HG03108 (cell line): ENCODE measurements around the gene SYNPO.
A peak's percentile ranks its signal among the peaks of the same experiment; 100 is the strongest.

ENCODE experiments used
- ATAC-seq: cut with Tn5 transposase; IDR thresholded peaks from one replicate; pipeline ENCODE4 v1.9.1; 2021; ENCODE audit warnings: moderate library complexity; ENCODE audit not compliant: unreplicated experiment

Gene SYNPO

GRCh38 chr5:150689120-150689519, 48.7 kb downstream of the SYNPO start:
- no peak for ATAC-seq

- no peak for ATAC-seq
Measured at GRCh38 chr5:150690760-150691159, 50.3 kb downstream of the SYNPO start.

- no peak for ATAC-seq
Measured at GRCh38 chr5:150692276-150692675, 51.8 kb downstream of the SYNPO start.

- ATAC-seq: no peak
Measured at GRCh38 chr5:150694612-150695011, 54.2 kb downstream of the SYNPO start.

DNA sequence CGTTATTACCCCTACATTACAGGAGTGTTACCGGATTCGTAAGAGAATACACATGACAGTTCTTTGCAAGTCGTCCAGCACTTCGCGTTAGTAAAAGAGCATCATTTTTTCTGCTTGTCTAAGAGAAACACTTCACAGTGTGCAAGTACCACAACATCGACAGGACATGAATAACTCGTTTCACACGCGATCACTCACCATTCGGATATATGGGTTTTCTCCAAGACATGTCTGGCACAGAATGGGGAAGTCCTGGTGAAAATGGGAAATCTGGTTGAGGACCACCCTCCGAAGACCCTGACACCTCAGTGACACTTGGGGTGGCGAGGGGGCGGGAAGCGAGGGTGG, 59.8 kb downstream of the SYNPO start:
- peak; percentile 7 for ATAC-seq

DNA sequence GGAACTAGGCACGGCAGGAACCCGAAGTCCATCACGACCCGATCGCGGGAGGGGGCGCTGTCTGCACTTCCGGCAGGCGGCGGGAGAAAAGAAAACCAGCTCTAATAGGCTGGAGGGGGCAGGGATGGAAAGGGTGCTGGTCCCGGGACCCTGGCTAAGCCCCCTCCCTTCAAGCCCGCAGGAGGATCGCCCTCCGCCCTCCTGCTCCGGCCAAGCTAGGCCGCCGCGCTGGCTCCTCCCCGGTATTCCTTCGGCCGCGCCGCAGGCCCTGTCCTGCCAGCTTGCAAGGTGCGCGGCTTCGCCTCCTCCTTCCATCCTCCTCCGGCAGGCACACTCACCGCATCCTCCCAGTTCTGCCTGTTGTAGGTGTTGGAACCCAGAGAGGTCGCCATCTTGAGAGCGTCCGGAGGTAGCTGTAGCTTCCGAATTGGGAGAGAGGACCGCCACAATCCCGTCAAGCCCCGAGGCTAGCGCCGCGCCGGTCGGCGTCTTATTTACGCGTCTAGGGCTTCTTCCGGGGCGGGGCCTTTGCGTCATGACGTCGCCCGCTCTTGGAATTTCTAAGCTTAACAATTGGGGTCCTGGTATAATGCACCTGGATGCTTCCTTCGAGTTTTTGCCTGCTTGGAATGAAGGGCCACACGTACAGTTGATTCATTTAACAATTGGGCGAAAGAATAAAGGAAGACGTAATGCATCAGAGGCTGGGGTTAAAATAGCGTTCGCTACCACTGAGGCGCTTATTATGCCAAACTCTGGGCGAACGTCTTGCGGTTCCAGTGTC, 60.3 kb downstream of the SYNPO start, which contains the start of gene RBM22:
Gene RBM22, minus strand, starts transcription at position 469 of the 784 bp plus-strand sequence. Its CDS starts 77 bp downstream, at position 392.
- peak; percentile 96 for ATAC-seq

- ATAC-seq: no peak
Measured at GRCh38 chr5:150703762-150704161, 63.3 kb downstream of the SYNPO start.

- no peak for ATAC-seq
Measured at GRCh38 chr5:150706776-150707390, 66.4 kb downstream of the SYNPO start.
